Measurements from ENCODE around the gene PLEKHG3. TPM values are rescaled to one million over a fixed set of nuclear protein-coding genes. Genes with fewer than 3 reads are reported as not detected.

Gene PLEKHG3
- total and polyA plus RNA-seq, 10 of the 15 experiments (the other 5 are each of a cell fraction or from before 2014, with no cell fraction given), result 0.03 to 0.73 (median 0.07) TPM; not detected in 5

- Histone ChIP-seq H3K27ac (ENCODE audit: control insufficient read depth, insufficient read depth) (no peak overlapping the region), H3K4me1 (ENCODE audit: control insufficient read depth, insufficient read depth, low read length) (no peaks in the 10 kb centered on the region), H3K4me3 (no peak overlapping the region), H3K27me3 (replicated peaks in 1 of 2; ENCODE audit: control insufficient read depth in 2 of 2, insufficient read depth in 2 of 2, low read length in 1 of 2) (peaks cover 1 to 3% of the 10 kb centered on the region in 2 experiments; a peak in 3 of 4 replicates), H4K20me1 (ENCODE audit: control insufficient read depth, insufficient read depth) (no peaks in the 10 kb centered on the region), H3K79me2 (ENCODE audit: control insufficient read depth, insufficient read depth, low read length) (no peaks in the 10 kb centered on the region), H3K4me2 (ENCODE audit: control insufficient read depth, insufficient read depth) (no peak overlapping the region), H3K9ac (ENCODE audit: control insufficient read depth, insufficient read depth, low read length) (no peak overlapping the region), H3K36me3 (ENCODE audit: control insufficient read depth in 2 of 2, insufficient read depth in 2 of 2, low read length in 1 of 2) (no peaks in the 10 kb centered on the region), H2AFZ (ENCODE audit: control insufficient read depth, low read depth, low read length) (no peak overlapping the region), H3K9me3 (replicated peaks; ENCODE audit: control insufficient read depth, insufficient read depth, low read length) (no peaks in the 10 kb centered on the region; the same call in 2 of the 3 replicates)
- ChIA-PET CTCF (interaction anchor here (1.0 kb wide), 1 partner anchor 19 kb away, joined by 3 read pairs; no protein-coding TSS in a partner anchor), SMC1A (ENCODE audit: uncharacterized antibody, unreplicated experiment) (interaction anchor here (0.6 to 1.4 kb wide), 2 partner anchors 17 to 39 kb away, joined by 3 to 4 read pairs; no protein-coding TSS in a partner anchor), RAD21 (ENCODE audit: unreplicated experiment) (interaction anchor here (0.8 kb wide), 1 partner anchor 85 kb away, joined by 3 read pairs; no protein-coding TSS in a partner anchor), POLR2A (no interaction called here)
- FAIRE-seq (no peak), ATAC-seq (no peak), DNase-seq (ENCODE audit: low read depth, low spot score) (no peak)
- no TSS peak for BruUV-seq (replicated peaks)
- TF ChIP-seq TBL1XR1 (IDR thresholded peaks at IDR 0.05; ENCODE audit: low read depth, low read length), result no peak
- TF ChIP-seq, protein P1, sequence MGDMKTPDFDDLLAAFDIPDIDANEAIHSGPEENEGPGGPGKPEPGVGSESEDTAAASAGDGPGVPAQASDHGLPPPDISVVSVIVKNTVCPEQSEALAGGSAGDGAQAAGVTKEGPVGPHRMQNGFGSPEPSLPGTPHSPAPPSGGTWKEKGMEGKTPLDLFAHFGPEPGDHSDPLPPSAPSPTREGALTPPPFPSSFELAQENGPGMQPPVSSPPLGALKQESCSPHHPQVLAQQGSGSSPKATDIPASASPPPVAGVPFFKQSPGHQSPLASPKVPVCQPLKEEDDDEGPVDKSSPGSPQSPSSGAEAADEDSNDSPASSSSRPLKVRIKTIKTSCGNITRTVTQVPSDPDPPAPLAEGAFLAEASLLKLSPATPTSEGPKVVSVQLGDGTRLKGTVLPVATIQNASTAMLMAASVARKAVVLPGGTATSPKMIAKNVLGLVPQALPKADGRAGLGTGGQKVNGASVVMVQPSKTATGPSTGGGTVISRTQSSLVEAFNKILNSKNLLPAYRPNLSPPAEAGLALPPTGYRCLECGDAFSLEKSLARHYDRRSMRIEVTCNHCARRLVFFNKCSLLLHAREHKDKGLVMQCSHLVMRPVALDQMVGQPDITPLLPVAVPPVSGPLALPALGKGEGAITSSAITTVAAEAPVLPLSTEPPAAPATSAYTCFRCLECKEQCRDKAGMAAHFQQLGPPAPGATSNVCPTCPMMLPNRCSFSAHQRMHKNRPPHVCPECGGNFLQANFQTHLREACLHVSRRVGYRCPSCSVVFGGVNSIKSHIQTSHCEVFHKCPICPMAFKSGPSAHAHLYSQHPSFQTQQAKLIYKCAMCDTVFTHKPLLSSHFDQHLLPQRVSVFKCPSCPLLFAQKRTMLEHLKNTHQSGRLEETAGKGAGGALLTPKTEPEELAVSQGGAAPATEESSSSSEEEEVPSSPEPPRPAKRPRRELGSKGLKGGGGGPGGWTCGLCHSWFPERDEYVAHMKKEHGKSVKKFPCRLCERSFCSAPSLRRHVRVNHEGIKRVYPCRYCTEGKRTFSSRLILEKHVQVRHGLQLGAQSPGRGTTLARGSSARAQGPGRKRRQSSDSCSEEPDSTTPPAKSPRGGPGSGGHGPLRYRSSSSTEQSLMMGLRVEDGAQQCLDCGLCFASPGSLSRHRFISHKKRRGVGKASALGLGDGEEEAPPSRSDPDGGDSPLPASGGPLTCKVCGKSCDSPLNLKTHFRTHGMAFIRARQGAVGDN (IDR thresholded peaks at IDR 0.05), result no peak
- intact Hi-C loops (cut with micrococcal nuclease; ENCODE audit: unreplicated experiment) (no loop called here), in situ Hi-C loops (cut with MboI) (no loop called here)
- 52% methylated on average over 9 of the region's 9 CpGs for WGBS (ENCODE audit: insufficient coverage, insufficient replicate concordance, low lambda C conversion rate, missing lambda C conversion rate)
Observed at GRCh38 chr14:64784006-64784405, 79.8 kb downstream of the PLEKHG3 start.
